ENCODE data around the gene CUBN.

The CUBN gene

DNA sequence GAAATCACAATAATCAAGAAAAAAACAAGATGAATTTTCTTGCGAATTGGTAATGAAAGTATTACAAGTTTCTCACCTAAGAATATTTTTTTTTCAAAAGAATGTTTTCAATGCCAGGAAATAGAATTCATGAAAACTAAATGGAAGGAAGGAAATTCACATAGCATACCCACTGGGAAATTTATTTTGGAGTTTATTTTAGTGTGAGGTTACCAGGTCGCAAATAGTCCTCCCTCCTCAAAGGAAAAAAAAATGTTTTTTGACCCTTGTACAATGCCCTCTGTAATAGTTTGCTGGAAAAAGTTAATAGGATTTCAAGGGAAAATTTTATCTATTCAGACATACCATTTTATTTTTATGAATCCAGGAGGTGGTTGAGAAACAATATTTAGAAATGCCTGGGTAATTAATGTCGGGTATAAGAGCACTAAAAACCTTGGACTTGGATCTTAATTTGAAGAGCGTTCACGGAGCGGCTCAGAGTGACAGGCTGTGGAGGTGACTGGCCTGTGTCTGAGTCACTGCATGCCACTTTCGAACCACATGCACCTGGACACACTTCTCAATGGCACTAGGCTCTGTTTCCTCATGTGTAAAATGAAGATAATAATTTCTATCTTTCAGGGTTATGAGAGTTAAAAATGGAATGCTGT, 28.2 kb downstream of the CUBN start:
- DNase-seq, result no peak

DNA sequence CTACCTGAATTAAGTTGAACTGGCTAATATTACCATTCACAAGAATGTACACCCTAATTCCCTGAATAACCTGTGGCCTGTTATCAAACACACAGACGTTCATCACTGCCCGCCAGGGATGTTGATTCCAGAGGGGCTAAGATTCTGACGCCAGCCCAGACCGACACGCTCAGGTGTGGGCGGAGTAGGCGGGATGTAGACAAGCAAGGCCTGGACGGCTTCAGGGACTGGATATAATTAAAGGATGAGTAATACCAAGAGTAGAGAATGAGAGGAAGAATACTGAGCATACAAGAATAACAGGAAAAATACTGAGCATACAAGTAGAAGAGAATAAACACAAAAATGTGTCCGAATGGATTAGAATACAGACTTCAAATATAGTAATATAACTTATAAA, 29.0 kb downstream of the CUBN start:
- no peak for DNase-seq

DNA sequence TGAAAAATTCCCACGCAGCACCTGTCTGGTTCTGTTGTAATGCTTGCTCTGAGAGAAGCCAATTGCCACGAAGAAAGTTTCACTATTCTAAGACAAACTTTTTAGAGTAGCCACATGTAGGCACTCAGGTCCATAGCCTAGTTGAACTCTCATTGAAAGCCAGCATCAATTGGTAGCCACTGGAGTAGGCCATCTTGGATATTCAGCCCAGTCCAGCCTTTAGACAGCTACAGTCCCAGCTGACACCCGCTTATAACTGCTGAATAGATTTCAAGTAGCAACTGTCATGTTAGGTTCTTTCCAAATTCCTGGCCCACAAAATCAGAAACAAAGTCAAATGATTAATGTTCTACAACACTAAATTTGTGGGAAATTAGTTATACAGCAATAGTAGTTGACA, 31.6 kb downstream of the CUBN start:
- DNase-seq, result no peak

DNA sequence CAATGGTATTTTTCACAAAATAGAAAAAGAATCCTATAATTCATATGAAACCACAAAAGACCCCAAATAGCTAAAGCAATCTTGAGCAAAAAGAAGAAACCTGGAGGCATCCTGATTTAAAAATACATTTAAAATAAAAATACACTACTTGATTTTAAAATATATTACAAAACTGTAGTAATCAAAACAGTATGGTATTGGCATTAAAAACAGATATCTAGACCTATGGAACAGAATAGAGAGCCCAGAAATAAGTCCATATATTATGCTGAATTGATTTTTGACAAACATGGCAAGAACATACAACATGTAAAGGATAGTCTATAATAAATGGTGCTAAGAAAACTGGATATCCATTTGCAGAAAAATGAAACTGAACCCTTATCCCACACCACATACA, 34.8 kb downstream of the CUBN start:
- DNase-seq, result no peak

DNA sequence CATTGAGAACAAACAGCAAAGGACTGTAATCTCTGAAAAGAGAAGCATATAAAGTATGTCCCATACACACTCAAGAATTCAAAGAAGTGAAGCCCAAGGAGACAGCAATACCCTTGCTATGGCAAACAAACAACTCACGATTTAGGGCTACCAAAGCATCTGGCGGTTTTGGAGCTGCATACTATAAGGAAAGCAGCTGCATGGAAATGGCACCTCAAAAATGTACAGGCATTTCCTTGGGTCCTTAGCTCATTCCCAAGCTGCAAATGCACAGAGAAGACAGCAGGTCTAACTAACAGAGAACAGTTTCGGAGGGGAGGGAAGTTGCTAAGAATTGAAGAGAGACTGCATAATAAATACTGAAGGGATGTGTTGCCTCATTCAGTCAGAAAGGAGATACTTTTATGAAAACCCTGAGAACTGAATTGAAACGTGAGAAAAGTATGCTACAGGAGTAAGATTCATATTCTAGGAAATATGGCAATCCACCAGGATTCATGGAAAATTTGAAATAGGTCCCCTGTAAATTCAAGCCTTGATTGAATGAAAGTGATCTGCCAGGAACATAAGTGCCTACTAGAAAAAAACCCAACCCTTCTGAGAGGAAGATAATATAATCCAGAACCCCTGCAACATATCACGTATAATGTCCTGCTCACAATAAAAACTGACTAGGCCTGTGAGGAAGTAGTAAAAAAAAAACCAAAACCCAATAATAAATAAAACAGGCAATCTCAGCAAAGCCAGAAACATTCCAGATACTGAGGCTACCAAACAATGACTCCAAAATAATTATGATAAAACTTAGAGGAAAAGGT, 36.4 kb downstream of the CUBN start:
- no peak for DNase-seq

DNA sequence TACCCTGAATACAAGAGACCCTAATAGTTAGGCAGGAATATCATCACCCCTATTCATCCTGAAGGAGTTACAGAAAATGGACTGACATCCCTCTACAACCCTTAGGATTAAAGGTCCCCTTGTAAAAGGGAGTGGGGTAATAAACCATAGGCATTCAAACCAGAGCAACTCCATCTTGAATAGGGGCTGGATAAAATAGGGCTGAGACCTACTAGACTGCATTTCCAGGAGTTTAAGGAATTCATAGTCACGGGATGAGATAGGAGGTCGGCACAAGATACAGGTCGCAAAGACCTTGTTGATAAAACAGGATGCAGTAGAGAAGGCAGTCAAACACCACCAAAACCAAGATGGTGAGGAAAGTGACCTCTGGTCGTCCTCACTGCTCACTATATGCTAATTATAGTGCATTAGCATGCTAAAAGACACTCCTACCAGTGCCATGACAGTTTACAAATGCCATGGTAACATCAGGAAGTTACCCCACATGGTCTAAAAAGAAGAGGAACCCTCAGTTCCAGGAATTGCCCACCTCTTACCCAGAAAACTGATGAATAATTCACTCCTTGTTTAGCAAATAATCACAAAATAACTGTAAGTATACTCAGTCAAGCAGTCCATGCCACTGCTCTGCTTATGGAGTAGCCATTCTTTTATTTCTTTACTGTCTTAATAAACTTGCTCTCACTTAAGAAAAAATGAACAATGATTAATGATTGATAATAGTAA, 37.2 kb downstream of the CUBN start:
- DNase-seq, result no peak

DNA sequence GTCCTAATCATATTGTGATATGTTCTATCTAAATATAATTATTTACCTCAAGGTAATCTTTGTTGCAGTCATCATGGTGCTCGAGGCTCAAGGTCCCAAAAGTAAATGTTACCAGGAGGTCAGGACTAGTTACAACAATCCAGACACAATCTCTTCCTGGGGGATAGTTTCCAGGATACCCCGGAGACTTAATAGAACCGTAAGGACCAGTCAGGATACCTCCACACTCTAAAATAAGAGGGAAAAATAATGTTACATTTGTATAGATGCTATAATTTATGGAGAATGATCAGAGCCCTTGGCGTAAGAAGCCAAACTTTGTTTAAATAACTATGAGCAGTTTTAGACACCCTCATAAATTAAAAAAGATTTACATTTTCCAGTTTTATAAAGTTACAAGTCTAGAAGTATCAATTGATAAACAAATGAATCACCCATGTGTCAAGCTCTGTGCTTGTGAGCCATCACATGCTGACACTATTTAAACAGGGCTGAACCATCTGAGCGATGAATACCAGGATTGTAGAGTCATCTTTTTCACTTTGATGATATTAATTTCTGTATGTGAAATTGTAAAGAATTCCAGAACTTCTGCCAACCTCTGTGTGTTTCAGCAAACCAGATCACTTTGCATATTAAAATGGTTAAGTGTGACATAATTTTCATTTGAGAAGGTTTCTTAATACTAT, 41.3 kb downstream of the CUBN start:
- DNase-seq, result no peak

DNA sequence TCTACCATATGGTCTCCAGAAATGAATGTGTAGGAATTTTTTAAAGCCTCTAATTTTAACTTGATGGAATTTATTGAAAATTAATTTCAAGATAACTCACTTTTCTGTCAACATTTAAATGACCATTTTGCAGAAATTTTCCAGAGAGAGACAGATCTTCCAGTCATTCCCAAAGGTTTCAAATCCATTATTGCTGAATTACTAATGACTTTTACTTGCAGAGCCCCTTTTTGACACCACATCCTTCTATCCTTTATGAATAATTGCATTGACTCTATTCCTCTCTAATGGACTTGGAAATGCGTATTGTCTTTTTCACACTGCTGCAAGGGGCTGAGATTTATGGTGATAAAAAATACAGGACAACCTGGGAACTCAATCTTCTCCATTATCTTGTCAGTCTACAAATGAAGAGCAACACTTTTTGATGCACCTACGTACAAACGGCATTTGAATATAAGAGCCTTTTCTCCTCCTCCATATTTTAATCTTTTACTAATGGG, 42.7 kb downstream of the CUBN start:
- no peak for DNase-seq

DNA sequence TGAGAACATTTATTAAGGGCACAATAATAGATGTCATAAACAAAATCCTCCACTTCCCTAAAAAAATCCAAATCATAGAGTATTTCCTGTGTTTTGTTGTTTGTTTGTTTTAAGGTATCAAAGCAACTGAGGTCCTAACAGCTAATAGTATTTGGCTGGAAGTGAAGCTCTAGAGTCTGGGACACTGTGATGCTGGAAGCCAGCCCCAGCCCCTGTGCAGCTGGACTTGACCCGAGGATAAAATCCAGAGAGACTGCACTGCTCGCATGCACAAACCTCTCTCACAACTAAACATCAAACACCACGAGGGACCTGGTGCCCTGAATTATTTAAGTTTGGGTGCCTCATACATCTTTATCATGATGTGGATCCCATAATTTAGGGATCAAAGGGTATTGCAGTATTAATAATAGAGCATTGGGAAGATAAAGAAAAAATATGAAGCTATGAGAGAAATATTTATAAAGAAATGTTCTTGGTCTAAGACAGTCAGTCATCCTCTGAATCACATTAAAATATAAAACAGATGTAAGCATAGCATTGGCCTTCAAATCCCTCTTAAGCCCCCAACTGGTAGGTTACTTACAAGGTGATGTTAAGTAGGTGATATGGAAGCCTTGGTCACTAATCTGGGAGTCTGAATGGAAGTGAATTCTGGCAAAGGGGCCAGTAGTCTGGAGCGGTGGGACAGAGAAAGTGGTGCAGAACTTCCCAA, 44.4 kb downstream of the CUBN start:
- no peak for DNase-seq

DNA sequence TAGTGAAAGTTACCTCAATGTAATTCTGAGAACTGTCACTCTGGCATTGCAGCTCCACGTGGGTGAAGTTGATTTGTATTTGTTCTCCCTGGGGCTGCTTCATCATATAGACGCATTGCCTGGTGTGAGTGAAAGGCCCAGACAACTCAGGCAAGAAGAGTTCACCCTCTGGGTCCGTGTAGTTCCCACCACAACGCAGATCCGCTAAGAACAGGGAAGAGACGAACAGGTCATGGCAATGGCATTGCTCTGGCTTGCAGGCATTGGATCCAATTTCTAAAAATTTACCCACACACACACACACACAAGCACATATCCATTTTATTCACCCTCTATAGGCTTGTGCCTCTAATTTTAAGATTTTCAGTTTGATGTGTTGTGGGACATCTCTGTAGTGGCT, 45.4 kb downstream of the CUBN start:
- no peak for DNase-seq

DNA sequence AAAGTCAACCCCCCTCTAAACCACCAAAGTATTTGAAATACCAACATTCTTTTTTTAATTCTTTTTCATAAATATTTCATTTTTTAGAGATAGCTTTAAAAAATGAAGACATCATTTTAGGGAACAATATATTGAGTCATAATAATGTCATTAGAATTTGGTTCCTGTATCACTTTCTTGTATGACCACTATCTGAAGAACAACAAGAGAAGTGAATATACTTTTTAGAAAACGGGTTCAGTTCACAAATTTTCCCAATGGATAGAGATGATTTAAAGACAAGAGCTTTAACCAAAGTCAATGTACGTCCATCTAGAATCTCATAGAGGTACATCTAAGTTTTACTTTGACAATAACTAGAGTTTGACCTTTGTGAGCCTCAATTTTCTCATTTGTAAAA, 48.2 kb downstream of the CUBN start:
- DNase-seq, result no peak

DNA sequence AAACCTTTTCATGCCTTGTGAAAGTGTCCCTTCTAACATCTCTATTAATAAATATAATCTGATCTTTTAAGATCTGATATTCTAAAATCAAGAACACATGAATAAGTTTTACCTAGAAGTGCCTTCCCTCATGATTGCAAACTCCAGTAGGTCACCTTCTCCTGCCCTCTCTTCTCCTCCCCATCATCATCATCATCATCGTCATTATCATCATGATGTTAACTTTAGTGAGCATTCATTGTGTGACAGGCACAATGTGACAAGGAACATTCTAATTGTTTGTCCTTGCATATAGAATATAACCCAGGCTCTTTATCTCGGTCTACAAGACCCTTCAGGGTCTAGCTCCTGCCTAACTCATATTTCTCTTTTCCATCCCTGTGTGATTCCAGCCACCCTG, 51.7 kb downstream of the CUBN start:
- no peak for DNase-seq

DNA sequence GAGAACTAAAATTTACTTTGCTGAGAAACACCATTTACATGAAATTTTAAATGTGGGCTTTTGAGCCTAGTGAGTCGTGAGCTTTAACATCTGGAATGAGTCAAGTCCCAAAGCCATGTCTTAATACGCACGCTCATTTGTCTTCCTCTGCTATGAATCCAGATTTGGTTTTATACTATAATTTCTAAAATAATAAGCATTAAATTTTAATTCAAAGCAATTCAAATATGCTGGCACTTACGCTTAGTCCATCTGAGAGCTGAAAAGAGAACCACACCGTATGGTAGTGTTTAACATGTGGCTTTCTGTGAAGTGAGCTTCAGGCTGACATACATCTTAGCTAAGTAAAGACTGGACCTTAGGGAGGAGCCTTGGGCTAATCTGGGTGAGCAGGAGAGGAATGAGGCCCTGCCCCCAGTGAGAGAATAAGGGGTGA, 52.2 kb downstream of the CUBN start:
- DNase-seq, result no peak

DNA sequence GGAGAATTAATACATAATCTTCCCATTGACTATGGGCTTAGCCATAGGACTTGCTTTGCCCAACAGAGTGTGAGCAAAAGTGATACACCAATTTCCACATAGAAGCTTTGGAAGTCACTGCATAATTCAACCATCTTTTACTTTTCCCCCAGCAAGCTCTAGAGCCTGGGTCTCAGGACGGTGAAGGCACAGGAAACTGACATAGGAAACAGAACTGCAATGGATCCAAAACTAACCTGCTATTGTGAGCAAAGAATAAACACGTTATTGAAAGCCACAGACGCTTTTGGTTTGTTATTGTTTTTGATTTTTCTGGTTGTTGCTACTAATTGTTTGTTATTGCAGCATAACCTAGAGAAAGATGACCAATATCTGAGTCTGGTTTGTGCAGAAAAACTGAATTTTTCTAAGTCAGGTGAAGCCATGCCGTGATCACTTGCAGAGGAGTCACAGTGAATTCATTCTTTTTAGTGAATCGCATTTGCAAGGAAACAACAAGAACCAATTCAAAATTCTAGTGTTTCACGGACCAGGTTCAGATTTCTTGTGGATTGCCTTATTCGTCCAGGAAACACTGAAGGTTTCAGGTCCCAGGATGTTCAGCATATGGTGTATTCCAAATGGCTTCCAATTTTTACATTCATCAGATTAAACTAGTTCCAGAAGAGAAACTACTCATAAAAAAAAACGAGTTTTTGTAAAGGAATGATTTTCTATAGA, 52.8 kb downstream of the CUBN start:
- no peak for DNase-seq

DNA sequence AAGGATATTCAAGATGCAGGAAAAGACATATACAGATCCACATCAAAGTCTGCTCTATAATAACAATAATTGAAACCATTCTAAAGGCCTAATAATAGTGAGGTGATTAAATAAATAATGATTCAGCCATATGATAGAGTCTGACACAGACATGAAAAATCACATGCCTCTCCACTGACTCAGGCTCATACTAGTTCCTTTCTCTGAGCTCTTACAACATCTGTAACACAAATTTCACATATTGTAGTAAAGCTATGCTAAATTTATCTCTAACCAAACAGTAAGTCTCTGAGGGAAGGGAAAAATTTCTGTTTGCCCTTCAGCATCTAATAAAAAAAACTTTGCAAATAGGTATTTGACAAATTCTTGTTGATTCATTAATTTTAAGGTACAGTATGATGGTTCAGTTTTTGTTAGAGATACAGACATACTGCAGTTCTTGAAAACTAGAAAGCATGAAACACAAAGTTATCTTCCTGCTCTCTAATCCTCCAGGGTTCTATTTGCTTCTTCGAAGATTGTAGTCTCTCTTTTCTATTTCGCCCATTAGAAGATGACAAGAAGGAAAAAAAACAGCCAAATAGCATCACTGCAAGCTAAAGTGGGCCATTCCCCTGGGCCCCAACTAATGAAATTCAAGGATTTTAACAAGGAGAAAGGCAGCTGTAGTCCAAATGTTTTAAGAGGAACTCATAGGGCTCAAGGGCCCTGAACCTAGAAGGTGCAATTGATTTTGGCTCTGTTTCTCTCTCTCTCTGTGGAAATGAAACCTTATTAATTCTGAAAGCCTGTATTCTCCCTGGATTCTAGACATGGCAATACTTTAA, 53.9 kb downstream of the CUBN start:
- no peak for DNase-seq

DNA sequence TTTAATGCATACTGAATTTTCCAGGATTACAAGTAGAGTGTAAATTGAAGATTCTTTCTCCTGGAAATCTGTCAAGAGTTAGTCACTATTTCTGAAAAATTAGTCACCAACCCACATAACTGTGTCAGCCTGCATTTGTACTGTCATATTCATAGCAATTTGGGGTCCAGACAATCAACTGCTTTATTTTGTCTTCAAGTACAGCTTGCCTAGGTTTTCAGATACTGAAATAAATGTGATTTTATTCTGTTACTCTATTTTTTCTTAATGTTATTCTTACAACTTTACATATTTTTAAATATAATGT, 55.1 kb downstream of the CUBN start:
- DNase-seq, result no peak

DNA sequence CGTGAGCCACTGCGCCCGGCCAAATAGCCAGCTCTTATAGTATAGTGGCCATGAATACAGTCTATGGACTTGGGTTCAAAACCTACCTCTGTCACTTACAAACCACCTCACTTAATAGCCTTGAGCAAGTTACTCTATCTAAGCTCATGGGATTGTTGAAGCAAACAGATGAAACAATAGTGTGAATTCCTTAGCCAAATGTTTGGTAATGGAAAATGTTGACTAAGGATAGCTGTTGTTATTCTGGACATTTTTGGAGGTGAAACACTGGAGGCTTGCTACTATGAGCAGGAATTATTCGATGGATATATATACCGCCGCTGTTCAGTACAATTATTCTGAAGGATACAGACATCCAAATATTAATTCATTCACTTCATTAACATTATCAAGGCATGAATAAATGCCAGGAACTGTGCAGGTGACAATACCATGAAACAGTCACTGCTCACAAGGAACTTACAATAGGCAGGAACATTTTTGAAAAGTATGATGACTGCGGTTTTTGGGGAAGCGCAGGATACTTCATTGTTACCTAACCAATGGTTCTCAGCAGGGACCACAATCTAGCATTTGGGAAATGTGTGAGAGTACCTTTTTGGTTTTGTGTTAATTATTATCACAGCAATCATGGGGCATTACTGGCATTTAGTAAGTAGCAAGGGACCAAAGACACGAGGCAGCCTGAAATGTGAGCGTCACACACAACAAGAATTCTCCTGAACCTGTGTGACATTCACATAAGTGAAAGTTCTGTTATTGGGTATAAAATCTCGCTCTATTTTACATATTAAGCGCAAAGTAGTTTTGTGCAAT, 55.7 kb downstream of the CUBN start:
- DNase-seq, result no peak

DNA sequence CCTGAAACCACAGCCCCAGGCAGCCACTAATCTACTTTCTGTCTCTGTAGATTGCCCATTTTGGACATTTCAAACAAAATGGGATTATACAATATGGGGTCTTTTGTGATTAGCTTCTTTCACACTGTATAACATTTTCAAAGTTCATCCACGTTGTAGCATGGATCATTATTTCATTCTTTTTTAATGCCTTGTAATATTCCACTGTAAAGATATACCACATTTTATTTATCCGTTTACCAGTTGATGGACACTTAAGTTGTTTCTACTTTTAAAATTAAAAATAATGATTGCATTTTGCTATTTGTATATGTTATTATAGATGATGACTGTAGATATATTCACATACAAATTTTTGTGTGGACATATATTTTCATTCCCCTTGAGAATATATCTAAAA, 60.7 kb downstream of the CUBN start:
- DNase-seq, result no peak

DNA sequence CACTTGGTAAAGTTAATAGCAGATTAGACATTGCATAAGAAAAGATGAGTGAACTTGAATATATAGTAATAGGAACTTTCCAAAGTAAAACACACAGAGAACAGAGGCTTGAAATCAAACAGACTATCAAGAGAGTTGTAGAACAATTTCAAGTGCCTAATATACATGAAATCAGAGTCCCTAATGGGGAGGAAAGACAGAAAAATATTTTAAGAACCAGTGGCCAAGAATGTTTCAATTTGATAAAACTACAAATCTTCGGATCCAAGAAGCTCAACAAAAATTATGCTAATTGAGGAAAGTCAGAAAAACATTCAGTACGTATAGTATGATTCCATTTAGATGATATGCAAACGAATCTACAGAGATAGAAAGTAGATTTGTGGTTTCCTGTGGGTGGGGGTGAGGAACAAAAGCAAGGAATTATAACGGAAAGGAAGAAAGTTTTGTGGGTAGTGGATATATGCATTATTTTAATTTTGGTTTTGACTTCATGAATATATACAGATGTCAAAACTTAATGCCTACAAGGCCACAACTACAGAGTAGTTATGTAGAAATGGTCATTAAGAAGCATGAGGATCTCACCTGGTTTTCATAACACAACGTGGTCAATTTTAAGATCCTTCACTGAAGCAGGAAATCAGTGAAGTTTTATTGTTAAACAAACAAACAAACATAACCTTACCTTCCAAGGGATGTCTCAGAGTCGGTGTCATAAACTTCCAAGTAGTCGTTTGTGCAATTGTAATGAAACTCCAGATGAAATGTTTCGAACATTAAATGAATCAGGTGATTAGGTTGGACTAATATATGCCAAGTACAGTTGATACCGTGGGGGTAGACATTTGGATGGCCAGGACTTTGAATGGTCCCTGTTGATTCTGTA, 62.0 kb downstream of the CUBN start:
- DNase-seq, result no peak
